Peyer's patch (tissue), 4 donors: ENCODE measurements around the gene MISP3. TPM values are rescaled to one million over a fixed set of nuclear protein-coding genes. Genes with fewer than 3 reads are reported as not detected.

Experiments used
- DNase-seq, 3 donors: peaks; one replicate each; pipeline ENCODE4 v3.0.0-alpha.2; 2017 to 2019
- H3K27ac ChIP-seq, 4 donors: fragments of 200-600 bp; sonication (generic); one replicate each; pipeline ENCODE4 v1.5.1; 2016 to 2019
- H3K27me3 ChIP-seq, 2 donors: fragments of 200-600 bp; sonication (generic); one replicate each; pipeline ENCODE4 v1.5.1; 2019
- H3K36me3 ChIP-seq, 3 donors: fragments of 200-600 bp; sonication (generic); one replicate each; pipeline ENCODE4 v1.5.1; 2016 to 2019
- H3K4me1 ChIP-seq, 4 donors: fragments of 200-600 bp; sonication (generic); one replicate each; pipeline ENCODE4 v1.5.1; 2016 to 2019
- H3K4me3 ChIP-seq, 4 donors: fragments of 200-600 bp; sonication (generic); 1 replicate in 3 of 4; 2 replicates in 1 of 4; pipeline ENCODE4 v1.5.1; 2016 to 2019; ENCODE audit warnings: mild to moderate bottlenecking in 1 of 4
- H3K9me3 ChIP-seq, 4 donors: fragments of 200-600 bp; sonication (generic); one replicate each; pipeline ENCODE4 v1.5.1; 2016 to 2019; ENCODE audit warnings: mild to moderate bottlenecking in 1 of 4
- POLR2A ChIP-seq, 2 donors: fragments of 450-650 bp; IDR thresholded peaks; one replicate each; pipeline ENCODE4 v1.5.1; 2017; ENCODE audit warnings: antibody characterized with exemption in 2 of 2, mild to moderate bottlenecking in 2 of 2, moderate library complexity in 2 of 2
- total RNA-seq, 4 donors: library from RNA; depleted of rRNA; stranded (reverse); fragments of >200 nt; gene quantifications; one replicate each; pipeline ENCODE4 v1.1.0, GENCODE V29; 2016
- TF ChIP-seq, protein P1 (sequence below), 6 experiments: fragments of 450-650 bp in 4 of 6; fragments of 200-600 bp in 2 of 6; sonication (generic) in 1 of 6; IDR thresholded peaks; one replicate each; pipeline ENCODE4 v1.5.1; 2017 to 2019; ENCODE audit warnings: antibody characterized with exemption in 6 of 6, mild to moderate bottlenecking in 3 of 6, moderate library complexity in 1 of 6

Gene MISP3
- total RNA-seq, 4 donors from 2014 or later, result 25.6 to 58.5 (median 40.7) TPM

DNA sequence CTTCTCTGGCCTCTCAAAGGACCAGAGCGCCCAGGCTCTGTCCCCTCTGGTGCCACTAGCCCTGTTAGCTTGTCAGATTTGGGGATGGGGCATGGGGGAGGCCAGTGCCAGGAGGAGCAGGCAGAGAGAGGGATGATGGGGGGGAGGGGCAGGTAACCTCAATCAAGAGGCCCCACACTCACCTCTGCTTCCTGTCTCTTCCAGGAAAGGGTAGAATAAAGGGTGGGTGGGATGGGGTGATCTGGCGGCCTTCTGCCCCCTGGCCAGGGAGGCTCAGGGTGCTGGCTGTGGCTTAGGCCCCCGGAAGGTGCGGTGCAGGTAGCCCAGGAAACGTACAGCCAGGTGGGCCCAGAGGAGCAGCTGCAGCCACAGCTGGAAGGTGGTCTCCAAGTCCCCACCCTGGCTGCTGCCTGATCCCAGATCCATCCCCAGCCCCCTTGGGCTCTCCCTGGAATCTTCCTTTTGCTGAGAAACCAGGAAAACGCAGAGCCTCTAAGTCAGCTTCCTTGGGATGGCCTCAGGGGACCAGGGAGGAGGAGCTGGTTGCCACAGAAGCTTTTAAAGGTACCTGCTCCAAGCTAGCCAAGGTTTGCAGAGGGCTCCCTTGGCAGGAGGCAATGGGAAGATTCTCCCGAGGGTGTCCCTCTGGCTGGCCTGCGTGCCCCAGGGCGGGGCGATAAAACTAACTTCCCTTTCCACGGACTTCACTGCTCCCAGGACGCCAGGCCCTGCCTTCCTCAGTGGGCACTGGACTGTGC, 39.6 kb downstream of the MISP3 start:
- no peak for DNase-seq
- Histone ChIP-seq H3K9me3 (no peaks in the 10 kb centered on the region), H3K27ac (peak overlapping the region; percentile 52 to 70 (median 62)), H3K4me3 (peak overlapping the region in 1 of 4 donors; percentile 2), H3K27me3 (no peaks in the 10 kb centered on the region), H3K4me1 (peaks cover 0 to 46% (median 10%) of the 10 kb centered on the region in 4 donors), H3K36me3 (no peaks in the 10 kb centered on the region)
- TF ChIP-seq, protein P1, sequence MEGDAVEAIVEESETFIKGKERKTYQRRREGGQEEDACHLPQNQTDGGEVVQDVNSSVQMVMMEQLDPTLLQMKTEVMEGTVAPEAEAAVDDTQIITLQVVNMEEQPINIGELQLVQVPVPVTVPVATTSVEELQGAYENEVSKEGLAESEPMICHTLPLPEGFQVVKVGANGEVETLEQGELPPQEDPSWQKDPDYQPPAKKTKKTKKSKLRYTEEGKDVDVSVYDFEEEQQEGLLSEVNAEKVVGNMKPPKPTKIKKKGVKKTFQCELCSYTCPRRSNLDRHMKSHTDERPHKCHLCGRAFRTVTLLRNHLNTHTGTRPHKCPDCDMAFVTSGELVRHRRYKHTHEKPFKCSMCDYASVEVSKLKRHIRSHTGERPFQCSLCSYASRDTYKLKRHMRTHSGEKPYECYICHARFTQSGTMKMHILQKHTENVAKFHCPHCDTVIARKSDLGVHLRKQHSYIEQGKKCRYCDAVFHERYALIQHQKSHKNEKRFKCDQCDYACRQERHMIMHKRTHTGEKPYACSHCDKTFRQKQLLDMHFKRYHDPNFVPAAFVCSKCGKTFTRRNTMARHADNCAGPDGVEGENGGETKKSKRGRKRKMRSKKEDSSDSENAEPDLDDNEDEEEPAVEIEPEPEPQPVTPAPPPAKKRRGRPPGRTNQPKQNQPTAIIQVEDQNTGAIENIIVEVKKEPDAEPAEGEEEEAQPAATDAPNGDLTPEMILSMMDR (IDR thresholded peaks at IDR 0.05), result no peak
- TF ChIP-seq POLR2A (IDR thresholded peaks at IDR 0.05), result no peak

- no peak for DNase-seq
- H3K27ac ChIP-seq, result peak overlapping the region; percentile 52 to 70 (median 62)
- no peak for TF ChIP-seq POLR2A (IDR thresholded peaks at IDR 0.05)
- TF ChIP-seq, protein P1 (IDR thresholded peaks at IDR 0.05), result no peak
- no peaks in the 10 kb centered on the region for H3K9me3 ChIP-seq
- H3K4me1 ChIP-seq, result peaks cover 0 to 46% (median 10%) of the 10 kb centered on the region in 4 donors
- H3K4me3 ChIP-seq, result peak overlapping the region in 1 of 4 donors; percentile 2
- H3K27me3 ChIP-seq, result no peaks in the 10 kb centered on the region
- no peaks in the 10 kb centered on the region for H3K36me3 ChIP-seq
These were observed 40.3 kb downstream of the MISP3 start for GRCh38 chr19:14112809-14113385.

DNA sequence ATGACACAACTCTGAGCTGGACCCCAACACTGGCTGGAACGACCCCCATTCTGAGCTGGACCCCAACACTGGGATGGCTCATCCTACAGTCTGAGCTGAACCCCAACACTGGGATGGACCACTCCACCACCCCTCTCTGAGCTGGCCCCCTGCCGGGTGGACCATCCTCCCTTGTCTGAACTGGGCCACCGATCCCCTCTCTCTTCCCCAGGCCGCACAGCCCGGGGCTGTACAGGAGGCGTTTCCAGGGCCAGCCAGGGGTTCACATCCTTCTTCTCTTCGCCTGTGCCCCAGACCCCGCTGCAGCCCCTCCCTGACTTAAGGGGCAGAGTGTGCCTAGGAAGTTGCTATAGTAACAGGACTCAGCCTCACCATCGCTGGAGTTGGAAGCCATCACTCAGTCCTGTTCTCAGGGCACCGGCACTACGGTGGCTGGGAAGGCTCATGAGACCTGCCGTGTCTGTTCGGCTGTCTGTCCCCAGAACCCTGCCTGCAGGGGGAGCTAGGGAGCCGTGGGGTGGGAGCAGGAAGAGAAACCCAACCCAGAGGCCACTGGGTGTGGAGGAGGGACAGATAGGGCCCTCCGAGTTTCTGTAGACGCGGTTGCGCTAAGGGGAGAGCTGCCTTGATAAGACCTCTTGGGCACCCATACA, 41.3 kb downstream of the MISP3 start:
- Histone ChIP-seq H3K27ac (peak overlapping the region; percentile 52 to 70 (median 62)), H3K36me3 (no peaks in the 10 kb centered on the region), H3K9me3 (no peaks in the 10 kb centered on the region), H3K4me1 (peaks cover 0 to 53% (median 13%) of the 10 kb centered on the region in 4 donors), H3K4me3 (no peak overlapping the region), H3K27me3 (no peaks in the 10 kb centered on the region)
- peak in 1 of 3 donors; percentile 56 for DNase-seq
- TF ChIP-seq POLR2A (IDR thresholded peaks at IDR 0.05), result no peak
- TF ChIP-seq, protein P1 (IDR thresholded peaks at IDR 0.05), result peak in 2 of 6 experiments; percentile 33 to 36

- H3K4me1 ChIP-seq, result peaks cover 4 to 58% (median 14%) of the 10 kb centered on the region in 4 donors
- no peak for DNase-seq
- no peaks in the 10 kb centered on the region for H3K36me3 ChIP-seq
- no peak overlapping the region for H3K4me3 ChIP-seq
- peak overlapping the region in 1 of 4 donors; percentile 4 for H3K27ac ChIP-seq
- TF ChIP-seq, protein P1 (IDR thresholded peaks at IDR 0.05), result no peak
- no peak for TF ChIP-seq POLR2A (IDR thresholded peaks at IDR 0.05)
- no peaks in the 10 kb centered on the region for H3K27me3 ChIP-seq
- no peaks in the 10 kb centered on the region for H3K9me3 ChIP-seq
These were observed 41.9 kb downstream of the MISP3 start for GRCh38 chr19:14114439-14114838.

- no peaks in the 10 kb centered on the region for H3K36me3 ChIP-seq
- peak overlapping the region in 1 of 4 donors; percentile 4 for H3K27ac ChIP-seq
- peaks cover 4 to 62% (median 14%) of the 10 kb centered on the region in 4 donors for H3K4me1 ChIP-seq
- H3K4me3 ChIP-seq, result no peak overlapping the region
- H3K9me3 ChIP-seq, result no peaks in the 10 kb centered on the region
- peak; percentile 46 to 78 (median 69) for DNase-seq
- TF ChIP-seq, protein P1 (IDR thresholded peaks at IDR 0.05), result peak; percentile 25 to 53 (median 48)
- no peak for TF ChIP-seq POLR2A (IDR thresholded peaks at IDR 0.05)
- H3K27me3 ChIP-seq, result no peaks in the 10 kb centered on the region
These were observed 42.3 kb downstream of the MISP3 start for GRCh38 chr19:14114854-14115253.
